Metanephros (tissue), 2 donors: ENCODE results near the gene TLCD1. TPM values are rescaled to one million over a fixed set of nuclear protein-coding genes. Genes with fewer than 3 reads are reported as not detected.

ENCODE experiments used
- small RNA-seq: library from RNA; depleted of rRNA; stranded (forward); fragments of <200 nt; gene quantifications from one replicate; pipeline ENCODE3, GENCODE V24; 2014; ENCODE audit warnings: low replicate concordance
- total RNA-seq: library from RNA; depleted of rRNA; stranded (reverse); fragments of >200 nt; gene quantifications from one replicate; pipeline ENCODE4 v1.2.3, GENCODE V29; 2014

Gene TLCD1, protein sequence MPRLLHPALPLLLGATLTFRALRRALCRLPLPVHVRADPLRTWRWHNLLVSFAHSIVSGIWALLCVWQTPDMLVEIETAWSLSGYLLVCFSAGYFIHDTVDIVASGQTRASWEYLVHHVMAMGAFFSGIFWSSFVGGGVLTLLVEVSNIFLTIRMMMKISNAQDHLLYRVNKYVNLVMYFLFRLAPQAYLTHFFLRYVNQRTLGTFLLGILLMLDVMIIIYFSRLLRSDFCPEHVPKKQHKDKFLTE
- 6.1 TPM for total RNA-seq

DNA sequence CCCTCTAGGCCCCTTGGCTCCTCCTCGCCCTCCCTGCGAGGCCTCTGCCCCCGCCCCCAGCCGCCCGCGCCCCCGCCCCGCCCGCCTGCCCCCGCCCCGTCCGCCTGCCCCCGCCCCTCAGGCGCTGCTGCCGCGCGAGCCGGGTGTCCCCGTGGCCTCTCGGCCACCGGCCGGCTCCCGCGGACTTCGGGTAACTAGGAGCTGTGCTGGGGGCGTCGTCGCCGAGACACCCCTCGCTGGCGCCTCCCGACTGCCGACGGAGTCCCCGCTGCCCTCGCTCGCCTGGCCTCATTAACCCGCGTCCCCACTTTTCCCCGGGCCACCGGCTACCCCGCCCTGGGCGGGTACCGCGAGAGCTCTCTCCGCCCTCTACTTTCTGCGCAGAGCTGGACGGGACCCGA is at the start of gene TLCD1:
Gene TLCD1 (minus strand): TSS at position 8 of the 401 bp plus-strand sequence. CDS start 136 bp downstream, outside the sequence.

DNA sequence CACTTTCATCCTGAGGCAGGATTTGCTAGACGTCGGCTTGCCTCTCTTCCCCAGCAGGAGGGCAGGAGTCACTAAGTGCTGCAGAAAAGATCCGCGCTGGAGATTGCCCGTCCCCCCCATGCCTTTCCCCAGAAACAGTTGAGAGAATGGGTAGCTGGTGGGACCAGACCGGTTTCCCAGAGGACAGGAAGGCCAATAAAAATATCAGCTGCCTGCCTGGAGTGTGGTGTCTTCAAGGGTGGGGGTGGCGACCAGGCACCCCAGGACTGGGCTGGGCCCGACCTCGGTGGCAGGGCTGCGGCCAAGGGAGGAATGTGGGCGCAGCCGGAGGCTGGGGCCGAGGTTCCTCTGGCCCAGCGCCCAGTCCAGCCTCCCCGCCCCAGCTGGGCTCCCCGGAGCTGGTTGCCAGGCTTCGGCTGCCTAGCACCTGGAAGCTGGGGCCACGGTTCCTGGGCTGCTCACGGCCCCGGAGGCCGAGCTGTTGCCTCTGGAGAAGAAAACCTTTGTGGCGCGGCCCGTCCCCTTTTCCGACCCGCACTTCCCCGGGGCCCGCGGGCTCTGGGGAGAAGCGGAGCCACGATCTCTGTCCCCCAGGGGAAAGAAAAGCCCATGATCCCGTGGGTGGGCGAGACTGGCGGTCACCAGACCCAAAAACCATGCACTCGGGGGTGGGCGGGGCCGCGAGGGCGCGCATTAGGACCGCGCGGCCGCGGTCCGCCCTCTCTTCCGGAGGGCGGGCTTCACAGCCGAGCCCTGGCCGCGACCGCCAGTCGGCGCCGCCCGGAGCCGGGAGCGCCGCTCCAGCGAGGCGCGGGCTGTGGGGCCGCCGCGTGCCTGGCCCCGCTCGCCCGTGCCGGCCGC is 17.4 kb upstream of the TLCD1 start, which contains the start of gene TRAF4:
Gene TRAF4 (plus strand): TSS at position 769 of the 861 bp plus-strand sequence. CDS start 102 bp downstream, outside the sequence.

DNA sequence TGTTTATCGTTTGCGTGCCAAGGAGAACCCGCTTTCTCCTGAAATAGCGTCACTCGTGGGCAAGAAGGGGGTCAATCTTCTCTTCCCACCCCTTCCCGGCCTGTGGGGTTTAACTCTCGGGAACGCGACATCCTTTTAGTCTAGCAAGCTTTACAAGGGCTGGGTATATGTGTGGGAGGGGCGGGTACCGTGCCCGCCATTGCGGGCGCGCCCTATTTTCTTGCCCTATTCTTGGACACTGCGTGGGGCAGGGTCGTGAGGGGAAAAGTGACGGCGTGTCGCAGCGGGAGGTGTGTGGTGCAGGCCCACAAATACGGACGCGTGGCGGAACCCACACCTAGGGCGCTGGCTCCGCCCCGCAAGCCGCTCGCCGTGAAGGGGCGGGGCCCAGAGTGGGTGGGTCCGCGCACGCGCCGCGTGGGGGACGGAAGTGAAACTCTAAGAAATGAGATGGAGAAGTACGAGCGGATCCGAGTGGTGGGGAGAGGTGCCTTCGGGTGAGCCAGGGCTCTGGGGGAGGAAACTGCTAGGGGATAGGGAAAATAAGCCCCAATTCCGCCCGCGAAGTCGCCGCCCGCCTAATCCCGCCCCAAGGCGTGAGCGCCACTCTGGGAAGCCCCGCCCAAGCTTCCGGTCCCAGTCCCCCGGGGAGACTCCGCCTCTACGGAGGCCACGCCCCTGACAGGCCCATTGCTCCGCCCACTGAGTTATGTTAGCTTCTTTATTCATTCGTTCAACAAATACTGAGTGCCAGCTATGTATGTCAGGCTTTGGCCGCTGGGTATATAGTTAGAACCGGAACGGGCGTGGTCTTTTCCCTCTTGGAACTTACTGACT is 2.5 kb upstream of the TLCD1 start, which contains the start of gene NEK8:
Gene NEK8 (plus strand): TSS at position 425 of the 837 bp plus-strand sequence. CDS start 26 bp downstream, at position 451.

DNA sequence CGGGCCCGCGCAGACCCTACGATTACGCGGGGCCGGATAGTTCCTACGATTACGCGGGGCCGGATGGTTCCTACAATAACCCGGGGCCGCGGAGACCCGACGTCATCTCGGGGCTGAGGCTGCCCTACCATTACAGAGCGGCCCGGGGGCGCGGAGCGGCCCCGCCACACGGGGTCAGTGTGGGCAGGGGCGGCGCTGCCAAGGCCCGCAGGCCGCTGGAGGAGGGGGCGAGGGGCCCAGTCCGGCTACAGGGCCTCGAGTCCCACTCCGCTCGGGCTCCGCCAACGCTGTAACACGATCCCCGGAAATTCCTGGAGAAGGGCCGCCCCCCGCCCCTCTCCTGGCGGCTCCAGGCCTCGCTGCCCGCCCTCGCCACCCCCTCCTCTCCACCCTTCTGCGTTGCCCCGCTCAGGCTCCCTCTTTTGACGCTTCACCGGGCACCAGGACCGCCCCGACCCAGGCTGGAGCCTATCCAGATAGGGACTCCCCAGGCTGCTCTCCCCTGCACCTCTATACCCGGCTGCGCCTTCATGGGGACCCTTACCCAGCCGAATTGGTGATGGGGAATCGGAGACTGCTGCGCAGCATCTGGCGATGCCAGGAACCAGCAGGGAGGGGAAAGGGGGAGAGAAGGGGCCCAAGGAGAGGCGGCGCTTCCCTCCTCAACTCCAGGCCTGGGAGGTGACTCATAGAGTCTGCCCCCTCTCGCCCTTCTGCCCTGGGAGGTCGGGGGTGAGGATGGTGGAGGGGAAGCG is 8.3 kb downstream of the TLCD1 start, which contains the start of gene RAB34:
Gene RAB34 (minus strand): TSS at position 291 of the 755 bp plus-strand sequence. CDS start 602 bp downstream, outside the sequence.

DNA sequence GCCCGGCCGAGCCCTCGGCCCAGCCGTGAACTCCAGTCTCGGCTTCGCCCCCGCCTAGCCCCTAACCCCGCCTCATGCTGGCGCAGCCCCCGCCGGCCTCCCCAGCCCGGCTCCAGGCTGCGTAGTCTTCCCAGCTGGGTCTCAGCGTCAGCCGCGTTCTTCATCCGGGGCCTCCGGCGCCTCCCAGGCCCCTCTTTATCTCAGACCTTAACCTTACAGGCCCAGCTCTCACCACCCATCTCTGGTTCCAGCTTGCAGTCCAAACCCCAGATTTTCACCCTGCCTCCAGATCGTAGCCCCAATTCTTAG is 14.4 kb downstream of the TLCD1 start, which contains the start of gene PROCA1:
Gene PROCA1 (minus strand): TSS at position 166 of the 309 bp plus-strand sequence. CDS start 228 bp downstream, outside the sequence.

Small RNAs within 50 kb of the gene (small RNA-seq; reads per million reads assigned to genes)
- gene SNORD42A (not detected), gene SNORD42B (not detected), gene SNORD4A (not detected), gene SNORD4B (not detected)

Other genes starting within 250 kb of the TLCD1 start
- gene FOXN1, start 219.9 kb downstream of the TLCD1 start, total RNA-seq, result 0.23 TPM
- 102 TPM for gene UNC119, start 173.6 kb downstream of the TLCD1 start, total RNA-seq
- 75.0 TPM for gene PIGS, start 154.7 kb downstream of the TLCD1 start, total RNA-seq
- 15.1 TPM for gene ALDOC, start 149.3 kb downstream of the TLCD1 start, total RNA-seq
- gene SPAG5, start 127.2 kb downstream of the TLCD1 start, total RNA-seq, result 26.7 TPM
- 16.0 TPM for gene RSKR, start 112.0 kb downstream of the TLCD1 start, total RNA-seq
- gene BLTP2, start 81.1 kb downstream of the TLCD1 start, total RNA-seq, result 119 TPM
- gene SDF2, start 64.3 kb downstream of the TLCD1 start, total RNA-seq, result 43.9 TPM
- 88.8 TPM for gene SUPT6H, start 64.0 kb downstream of the TLCD1 start, total RNA-seq
- gene PROCA1, start 14.3 kb downstream of the TLCD1 start, total RNA-seq, result 3.3 TPM
- 110 TPM for gene RAB34, start 8.4 kb downstream of the TLCD1 start, total RNA-seq
- gene RPL23A, start 6.2 kb downstream of the TLCD1 start, total RNA-seq, result 613 TPM
- gene NEK8, start 2.6 kb upstream of the TLCD1 start, total RNA-seq, result 7.1 TPM
- 141 TPM for gene TRAF4, start 17.8 kb upstream of the TLCD1 start, total RNA-seq
- 9.5 TPM for gene FAM222B, start 116.6 kb upstream of the TLCD1 start, total RNA-seq
- 38.7 TPM for gene ERAL1, start 128.8 kb upstream of the TLCD1 start, total RNA-seq
- 49.9 TPM for gene FLOT2, start 171.5 kb upstream of the TLCD1 start, total RNA-seq
- gene DHRS13, start 176.8 kb upstream of the TLCD1 start, total RNA-seq, result 18.7 TPM
- gene PHF12, start 225.3 kb upstream of the TLCD1 start, total RNA-seq, result 38.2 TPM